Measurements from ENCODE around the gene JAKMIP1.
A peak's percentile ranks its signal among the peaks of the same experiment; 100 is the strongest.
"Not testable (repeated sequence)": the region's sequence is repeated elsewhere in the genome, so short reads cannot be mapped to it uniquely, and the experiment has no call there.

The JAKMIP1 gene

DNA sequence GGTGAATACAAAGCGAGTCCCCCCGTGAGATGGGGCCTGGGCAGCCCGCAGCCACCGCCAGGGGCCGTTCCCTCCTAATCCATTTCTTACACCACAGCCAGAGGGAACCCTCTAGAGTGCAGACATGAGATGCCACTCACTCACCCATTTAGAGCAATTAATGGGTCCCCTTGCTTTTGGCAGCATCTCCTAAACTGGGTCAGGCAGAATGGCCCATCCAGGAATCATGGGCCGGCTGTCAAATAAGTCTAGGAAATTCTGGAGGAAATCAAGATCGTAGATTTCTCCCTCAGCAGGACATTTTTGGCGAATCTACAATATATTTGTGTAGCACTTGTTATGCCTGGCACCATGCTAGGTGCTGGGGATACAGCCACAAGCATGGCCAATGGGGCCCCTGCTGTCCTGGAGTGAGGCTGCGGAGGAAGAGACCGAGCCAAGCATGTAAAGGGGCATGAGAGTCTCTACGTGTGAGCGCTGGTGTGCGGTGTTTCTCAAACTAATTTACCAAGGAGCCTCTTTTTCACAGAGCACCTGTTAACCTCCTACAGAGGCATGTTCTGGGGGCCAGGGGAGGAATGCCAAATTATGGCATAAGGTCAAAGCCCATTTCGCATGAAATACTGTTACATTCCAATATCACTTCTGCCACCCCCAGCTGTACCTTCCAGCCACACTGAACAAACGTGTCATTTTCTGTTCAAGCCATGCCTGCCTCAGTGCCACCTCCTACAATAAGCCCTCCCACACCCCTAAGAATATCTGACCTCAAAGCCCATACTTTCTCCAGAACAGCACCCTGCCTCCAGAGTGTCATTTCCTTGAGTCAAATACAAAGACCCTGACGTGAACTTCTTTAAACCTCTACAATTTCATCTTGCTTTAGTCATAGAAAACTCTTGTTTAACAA, 28.1 kb upstream of the JAKMIP1 start:
- DNase-seq, result no peak

DNA sequence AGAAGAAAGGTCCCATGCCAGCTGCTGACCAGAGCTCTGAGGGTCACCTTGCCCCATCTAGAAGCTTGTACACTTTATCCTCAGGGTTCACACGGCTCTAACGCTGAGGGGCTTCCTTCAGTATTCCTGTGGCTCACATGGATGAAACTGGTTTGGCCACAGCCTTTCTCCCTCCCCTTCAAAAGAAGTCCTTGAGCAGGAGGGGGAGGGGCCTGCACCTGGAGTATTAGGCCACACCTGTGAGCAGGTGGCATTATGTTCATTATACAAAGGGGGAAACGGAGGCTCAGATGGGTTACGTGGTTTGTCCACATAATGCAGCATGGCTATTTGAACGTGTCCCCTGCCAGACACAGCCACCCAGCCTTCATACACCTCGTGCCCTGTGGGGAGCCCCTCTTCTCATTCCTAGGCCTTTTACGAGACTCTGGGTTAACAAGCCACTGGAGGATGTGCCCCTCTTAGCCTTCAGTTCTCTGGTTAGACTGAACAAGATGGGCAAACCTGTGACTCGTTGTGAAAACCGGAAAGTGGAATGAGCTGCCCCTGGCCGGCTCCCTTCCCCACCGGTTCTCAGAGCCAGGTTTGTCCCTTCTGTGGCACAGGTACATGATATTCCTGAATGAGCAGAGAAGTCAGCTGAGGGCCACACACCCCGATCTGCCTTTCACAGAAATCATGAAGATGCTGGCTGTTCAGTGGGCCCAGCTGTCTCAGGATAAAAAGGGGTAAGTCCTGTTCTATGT, 27.2 kb upstream of the JAKMIP1 start:
- DNase-seq, result no peak

DNA sequence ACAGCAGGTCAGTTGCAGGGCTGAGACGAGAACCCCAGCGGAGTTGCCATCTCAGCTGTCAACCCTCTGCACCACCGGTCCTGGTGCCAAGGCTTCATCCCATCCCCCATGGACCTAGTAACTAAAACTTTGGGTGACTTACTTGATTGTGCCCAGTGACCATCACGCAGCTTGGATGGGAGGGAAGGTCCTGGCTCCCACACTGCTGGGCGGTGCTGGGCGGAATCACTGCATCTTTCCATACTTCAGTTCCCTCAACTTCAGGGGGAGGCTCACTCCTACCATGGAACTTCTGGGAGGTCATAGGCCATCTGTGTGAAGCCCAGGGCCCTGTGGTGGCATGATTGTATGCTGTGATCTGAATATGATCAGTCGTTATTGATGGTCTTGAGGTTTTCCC, 26.2 kb upstream of the JAKMIP1 start:
- no peak for DNase-seq

DNA sequence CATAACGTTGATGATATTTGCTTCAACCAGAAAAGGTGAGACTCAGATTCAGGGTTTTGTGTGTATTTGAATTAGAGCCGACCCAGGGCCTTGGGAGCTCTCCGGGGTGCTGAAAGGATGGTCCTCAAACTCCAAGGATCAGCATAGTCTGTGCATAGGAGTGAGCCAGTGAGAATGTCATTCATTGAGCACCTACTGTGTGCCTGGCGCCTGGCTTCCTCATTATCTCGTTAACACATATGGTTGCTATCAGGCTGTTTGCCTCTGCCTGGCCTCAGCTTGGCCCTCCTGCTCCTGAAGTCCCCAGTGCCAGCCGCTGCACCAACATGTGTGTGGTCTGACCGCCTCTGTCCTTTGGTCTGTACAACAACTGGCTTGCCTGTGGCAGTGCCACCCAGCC, 25.1 kb upstream of the JAKMIP1 start:
- DNase-seq, result peak; percentile 11

DNA sequence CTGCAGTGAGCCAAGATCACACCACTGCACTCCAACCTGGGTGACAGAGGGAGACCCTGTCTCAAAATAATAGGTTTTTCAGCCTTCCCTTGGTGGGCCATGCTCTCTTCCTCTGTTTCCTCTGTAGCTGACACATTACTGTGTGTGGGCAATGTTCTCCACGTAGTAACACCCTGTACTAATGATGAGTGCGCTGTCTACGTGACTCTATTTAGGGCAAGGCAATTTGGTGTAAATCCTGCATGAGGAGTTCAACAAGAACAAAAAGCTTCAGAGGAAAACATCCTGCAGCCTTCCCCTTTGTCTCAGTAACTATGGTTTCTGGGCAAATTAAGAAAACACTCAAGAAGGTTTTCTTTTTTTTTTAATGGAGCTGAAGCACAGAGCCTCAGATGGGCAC, 24.4 kb upstream of the JAKMIP1 start:
- DNase-seq, result no peak

DNA sequence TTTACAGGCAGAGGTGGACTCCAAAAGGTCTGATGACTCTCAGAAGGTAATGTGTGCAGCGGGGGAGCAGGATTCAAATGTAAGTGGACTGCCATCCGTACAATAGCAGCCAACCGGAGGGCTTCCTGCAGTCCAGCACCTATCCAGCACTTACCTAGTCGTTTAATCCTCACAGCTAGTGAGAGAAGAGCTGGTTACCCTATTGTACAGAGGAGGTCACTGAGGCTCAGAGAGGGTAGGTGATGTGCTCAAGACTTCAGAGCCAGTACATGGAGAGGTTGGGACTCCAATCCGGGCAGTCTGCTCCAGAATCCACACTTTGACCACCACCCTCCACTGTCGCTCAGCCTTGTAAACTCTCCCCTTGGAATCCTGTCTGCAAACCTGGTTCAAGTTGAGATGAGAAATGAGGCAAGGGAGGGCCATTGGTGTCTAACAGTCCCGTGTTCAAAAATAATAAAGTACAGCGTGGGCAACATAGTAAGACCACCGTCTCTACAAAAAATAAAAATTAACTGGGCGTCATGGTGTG, 22.5 kb upstream of the JAKMIP1 start:
- DNase-seq, result no peak

DNA sequence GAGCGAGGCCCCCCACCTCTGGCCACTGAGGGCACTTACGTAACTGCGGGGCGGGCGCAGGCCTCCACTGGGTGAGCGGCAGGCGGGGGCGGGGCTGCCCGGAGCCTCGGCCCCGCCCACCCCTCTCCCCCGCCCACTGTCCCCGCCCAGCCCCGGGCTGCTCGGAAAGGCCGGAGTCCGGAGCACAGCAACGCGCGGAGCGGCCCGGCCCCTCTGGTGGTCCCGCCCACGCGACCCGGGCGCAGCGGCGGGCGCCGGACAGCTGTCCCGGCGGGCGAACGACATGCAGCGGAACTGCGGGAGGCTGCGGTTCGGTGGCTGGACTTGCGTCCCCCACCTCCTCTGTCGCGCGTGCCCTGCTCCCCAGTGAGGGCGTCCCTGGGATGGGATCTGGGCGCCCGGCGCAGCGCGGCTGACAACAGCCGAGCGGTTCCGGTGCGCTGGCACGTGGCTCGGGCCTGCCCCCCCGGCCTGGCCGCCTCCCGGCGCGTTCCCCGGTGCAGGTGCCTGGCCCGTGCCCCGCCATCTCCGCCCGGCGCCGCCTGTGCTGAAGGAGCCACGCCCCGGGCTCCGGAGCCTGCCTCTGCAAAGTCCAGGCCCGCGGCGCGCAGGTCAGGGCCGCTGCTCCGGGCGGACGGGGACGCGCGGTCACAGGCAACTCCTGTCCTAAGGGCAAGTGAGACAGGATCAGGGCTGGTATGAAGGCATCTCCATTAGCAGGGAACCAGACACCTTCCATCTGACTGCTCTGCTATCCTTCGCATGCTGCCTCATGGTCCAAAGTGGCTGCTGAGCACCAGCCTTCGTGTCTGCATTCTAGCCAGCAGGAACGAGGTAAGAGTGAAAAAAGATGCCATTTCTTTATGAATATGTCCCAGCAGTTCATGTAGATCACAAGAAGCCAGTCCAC, 21.8 kb upstream of the JAKMIP1 start:
- DNase-seq, result peak; percentile 7

DNA sequence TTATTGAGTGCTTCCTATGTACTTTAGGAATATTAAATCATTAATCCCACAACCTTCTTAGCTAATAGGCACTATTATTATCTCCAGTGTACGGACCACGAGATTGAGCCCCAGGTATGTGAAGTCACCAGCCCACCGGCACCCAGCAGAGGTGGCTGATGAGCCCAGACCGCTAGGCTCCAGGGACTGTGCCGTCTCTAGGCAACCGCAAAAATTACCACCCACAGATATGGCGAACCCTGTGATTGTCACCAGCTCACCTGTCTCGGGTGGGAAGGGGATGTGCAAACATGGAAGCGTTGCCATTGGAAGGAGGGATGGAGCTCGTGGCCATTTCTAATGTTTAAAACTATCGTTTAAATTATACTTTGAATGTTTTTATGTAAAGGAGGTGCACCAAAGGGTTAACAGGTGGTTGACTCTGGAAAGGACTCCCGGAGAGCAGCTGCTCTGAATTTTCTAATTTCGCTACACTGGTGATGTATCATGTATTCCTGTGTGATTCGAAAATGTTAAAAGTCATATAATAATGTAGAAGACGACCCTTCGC, 21.0 kb upstream of the JAKMIP1 start:
- no peak for DNase-seq

DNA sequence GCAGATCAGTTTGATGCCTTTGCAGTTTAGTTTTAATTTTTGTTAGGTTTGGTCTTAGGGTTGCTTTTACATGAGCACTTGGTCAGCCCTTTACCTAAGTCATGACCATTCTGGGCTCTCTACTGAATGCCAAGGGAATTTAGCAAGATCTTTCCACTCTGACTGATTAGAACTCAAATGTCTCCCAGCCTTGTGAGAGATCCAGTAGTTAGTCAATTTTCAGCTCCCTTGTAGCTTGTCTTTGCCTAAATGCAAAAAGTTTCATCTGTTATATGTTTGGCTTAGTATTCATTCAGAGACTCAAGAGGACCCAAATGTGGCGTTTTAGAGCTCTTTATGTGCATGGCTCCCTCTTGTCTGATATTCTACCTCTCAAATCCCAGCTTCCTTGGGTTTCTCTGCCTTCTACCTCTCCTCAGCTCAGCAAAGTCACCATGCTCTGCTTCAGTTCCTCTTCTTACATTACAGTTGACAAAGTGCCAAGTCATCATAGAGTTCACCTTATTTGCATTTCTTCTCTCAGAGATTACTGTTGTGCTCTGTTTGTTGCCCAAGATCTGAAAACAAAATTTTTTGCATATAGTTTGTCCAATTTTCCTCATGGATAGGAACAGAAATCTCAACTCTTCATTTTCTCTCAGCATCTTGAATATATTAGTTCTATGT, 17.5 kb upstream of the JAKMIP1 start:
- no peak for DNase-seq

DNA sequence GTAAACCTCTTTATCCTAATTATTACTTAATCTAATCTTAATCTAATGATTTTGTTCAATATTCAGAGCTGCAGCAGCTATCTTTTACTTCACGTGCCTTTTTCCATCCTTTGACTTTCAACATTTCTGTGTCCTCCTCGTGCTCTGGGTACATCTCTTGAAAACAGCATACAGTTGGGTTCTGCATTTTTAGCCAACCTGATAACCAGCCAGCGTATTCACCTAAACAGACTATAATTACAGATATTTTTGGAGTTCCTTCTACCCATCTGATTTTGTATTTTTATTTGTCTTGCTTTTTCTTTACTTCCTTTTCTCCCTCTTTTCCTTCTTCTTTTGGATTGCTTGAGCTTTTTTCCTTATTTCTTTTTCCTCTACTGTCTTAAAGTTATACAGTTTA, 16.2 kb upstream of the JAKMIP1 start:
- DNase-seq, result no peak

DNA sequence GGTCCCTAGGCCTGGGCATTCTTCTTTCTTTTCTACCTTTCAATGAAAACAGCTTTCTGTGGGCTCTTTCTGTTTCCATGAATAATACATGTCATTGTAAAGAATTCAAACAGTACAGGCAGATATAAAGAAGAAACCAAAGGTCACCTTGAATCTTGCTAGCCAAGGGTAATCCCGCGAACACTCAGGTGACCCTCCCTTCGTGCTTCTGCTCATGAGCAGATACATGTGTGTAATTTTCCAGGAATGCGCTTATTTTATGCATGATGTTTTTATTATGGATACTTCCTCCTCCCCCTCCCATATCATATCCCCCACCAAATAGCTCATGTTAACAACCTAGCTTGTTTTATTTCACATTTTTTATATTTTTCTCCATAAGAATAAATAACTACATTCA, 9.6 kb upstream of the JAKMIP1 start:
- no peak for DNase-seq

DNA sequence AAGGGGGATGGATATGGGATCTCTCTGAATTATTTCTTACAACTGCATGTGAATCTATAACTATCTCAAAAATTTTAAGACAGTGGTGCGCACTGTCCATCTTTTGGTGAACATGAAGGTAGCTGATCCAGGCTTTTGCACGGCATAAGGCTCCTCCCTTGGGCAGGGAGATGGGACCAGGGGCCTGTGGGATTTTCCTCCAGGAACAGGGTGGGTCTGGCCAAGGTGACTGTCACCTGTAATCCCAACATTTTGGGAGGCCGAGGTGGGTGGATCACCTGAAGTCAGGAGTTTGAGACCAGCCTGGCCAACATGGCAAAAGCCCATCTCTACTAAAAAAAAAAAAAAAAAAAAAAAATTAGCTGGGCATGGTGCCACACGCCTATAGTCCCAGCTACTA, 8.9 kb upstream of the JAKMIP1 start:
- DNase-seq, result not testable (repeated sequence)

DNA sequence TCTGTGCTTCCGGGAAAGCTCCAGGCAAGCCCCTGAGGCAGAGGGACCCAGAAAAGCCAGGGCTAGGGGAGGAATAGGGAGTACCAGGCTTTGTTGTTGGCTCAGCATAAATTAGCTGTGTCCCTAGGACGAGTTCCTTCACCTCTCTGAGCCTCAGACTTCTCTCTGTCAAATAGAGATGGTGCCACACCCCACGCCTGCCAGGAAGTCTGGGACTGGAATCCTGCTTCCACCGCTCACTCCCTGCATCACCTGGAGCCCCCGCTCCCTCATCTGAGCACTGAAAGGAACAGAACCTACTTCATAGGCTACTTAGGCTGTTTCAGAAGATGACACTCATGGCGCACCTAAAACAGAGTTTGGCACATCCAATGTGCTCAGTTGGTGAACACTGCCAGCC, 8.1 kb upstream of the JAKMIP1 start:
- DNase-seq, result no peak

DNA sequence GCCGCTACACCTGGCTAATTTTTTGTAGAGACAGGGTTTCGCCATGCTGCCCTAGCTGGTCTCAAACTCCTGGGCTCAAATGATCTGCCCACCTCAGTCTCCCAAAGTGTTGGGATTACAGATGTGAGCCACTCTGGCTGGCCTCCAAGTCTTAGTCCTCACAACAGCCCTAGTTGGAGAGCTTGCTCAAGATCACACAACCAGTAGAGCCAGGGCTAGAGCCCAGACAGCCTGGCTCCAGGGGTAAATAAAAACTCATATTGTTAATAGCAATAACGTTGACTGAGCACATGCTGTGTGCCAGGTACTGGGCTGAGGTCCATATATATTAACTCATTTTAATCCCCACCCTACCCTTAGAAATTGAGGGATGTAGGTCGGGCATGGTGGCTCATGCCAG, 7.3 kb upstream of the JAKMIP1 start:
- no peak for DNase-seq

DNA sequence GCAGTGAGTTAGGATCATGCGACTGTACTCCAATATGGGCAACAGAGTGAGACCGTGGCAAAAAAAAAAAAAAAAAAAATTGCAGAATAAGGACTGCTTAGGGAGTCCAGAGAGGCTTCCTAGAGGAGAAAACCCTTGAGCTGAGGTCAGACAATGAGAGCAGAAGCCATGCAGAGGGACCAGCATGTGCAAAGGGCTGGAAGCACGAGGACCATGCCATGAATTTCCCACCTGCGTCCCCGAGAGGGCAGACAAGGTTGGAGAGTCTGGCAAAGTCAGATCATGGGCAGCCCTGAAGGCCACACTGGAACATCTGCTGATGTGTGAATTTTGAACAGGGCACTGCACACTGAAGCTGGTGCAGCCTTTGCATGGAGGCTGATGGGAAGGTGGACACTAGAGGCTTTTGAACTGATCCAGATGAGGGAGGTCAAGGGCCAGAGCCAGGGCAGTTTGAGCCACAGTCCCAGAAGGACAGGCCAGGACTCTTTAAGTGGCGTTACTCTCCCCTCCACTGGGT, 6.5 kb upstream of the JAKMIP1 start:
- DNase-seq, result no peak

DNA sequence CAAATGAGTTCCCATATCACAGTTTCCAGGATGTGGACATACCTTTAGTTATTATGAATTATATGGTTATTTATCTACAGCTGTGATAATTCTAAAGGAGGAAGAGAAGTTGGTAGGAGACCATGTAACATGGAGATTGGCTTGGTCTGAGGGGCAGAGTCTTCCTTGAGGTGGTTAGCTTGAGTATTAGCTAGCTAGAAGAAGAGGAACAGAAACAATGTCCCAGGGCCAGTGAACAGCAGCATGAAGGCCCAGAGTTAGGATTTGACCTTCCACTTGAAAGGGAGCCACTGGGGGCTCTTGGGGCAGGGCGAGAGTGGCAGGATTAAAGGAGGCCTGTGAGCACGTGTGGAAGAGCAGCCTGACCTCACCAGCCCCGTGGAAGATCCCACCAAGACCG, 5.6 kb upstream of the JAKMIP1 start:
- no peak for DNase-seq

DNA sequence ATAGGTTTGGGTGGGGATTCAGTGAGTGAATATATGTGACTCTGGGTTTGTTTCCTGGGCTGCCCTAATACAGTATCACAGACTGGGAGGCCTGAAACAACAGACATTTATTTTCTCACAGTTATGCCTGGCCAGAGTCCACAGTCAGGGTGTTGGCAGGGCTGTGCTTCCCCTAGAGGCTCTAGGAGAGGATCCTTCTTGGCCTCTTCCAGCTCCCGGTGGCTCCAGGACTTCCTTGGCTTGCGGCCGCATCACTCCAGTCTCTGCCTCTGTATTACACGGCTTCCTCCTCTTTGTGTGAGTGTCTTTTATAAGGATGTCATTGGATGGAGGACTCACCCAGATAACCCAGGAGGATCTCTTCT, 5.2 kb upstream of the JAKMIP1 start:
- DNase-seq, result no peak

DNA sequence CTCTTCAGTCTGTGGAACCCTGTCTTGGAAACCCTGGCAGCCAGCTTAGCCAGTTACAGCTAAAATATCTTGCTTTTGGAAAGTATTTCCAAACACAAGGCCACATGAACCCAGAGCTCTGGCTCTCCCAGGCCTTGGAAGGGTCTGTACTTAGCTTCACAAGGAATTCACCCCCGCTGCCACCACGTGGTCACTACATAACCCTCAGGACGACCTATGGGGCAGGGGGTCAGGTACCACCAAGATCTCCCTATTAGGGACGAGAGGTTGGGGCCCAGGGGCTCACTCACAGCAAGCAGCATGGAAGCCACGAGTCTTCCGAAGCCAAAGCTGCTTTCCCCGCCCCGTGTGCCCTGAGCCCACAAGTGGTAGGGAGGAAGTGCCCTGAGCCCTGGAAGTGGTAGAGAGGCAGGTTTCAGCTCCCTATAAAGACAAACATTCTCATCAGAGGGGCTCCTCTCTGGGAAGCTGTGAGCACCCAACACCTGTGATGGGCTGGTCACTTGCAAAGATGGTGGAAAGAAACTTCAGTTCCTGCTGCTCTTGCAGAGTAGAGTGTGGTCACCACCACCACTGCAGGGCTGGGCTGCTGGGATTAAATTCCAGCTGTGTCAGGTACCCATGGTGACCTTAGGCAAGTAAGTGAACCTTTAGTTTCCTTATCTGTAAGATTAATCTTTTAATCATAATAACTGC, 4.7 kb upstream of the JAKMIP1 start:
- DNase-seq, result no peak

DNA sequence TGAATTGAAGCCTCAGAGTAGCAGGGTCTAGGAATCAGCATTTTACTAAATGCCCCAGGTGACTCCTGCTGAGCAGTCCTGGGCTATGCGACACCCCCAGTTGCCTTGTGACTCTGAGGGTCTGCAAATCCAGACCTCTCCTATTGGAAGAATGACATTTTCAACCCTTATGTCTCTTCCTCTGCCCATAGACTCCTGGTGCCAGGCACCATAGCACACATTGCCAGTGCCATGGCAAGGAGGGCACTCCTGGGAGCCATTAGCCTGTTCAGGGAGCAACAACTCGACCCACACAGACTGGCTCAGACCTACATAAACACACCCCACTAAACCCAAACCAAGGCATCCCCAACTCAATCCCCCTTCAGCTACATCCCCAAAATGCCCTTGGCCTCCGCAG, 3.7 kb upstream of the JAKMIP1 start:
- DNase-seq, result no peak

DNA sequence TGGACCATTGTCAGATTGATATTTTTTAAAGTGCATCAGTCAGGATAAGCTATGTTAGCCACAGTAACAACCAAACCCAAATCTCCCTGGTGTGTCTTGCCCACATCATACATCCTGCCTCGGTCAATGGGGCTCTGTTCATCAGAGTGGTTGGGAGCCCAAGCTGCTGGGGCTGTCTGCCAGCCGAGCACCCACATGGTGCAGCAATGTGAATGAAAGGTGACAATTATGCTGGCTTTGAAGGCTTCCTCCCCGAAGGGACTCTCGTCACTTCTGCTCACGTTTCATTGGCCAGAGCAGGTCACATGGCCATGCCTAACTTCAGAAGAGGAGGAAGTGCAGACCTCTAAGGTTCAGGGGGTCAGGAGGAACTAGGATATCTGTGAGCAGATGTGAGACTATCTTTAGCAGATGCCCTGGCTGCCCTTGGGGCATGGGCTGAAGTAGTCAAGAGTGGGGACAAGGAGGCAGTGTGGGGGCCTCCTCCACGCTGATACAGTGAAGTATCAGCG, 1.3 kb upstream of the JAKMIP1 start:
- DNase-seq, result no peak

DNA sequence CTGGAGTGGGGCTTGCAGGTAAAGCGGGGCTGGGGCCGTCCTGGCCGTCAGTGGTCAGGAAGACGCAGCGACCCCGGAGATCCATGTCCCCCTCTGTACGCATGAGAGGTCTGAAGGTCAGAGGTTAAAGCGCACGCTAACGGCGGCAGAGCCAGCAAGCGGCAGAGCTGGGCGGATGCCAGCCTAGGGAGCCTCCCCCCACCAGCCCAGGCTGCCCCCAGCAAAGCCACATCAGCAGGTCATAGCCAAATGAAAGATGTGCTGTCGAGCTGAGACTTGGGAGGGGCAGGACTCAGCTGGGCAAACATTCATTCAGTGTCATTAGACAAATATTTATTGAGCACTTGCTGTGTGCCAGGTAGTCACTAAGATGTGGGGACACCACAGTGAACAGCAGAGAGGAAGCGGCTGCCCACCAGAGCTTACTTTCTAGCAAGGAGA, 593 bp upstream of the JAKMIP1 start:
- DNase-seq, result no peak

Measured in fibroblast of upper back skin (primary cell).